ENCODE results near the gene MRPL34. TPM values are rescaled to one million over a fixed set of nuclear protein-coding genes. Genes with fewer than 3 reads are reported as not detected.

Gene MRPL34
- total and polyA plus RNA-seq, 9 of the 15 experiments (the other 6 are each of a cell fraction or from before 2014, with no cell fraction given): 11.5 to 256 (median 72.5) TPM

DNA sequence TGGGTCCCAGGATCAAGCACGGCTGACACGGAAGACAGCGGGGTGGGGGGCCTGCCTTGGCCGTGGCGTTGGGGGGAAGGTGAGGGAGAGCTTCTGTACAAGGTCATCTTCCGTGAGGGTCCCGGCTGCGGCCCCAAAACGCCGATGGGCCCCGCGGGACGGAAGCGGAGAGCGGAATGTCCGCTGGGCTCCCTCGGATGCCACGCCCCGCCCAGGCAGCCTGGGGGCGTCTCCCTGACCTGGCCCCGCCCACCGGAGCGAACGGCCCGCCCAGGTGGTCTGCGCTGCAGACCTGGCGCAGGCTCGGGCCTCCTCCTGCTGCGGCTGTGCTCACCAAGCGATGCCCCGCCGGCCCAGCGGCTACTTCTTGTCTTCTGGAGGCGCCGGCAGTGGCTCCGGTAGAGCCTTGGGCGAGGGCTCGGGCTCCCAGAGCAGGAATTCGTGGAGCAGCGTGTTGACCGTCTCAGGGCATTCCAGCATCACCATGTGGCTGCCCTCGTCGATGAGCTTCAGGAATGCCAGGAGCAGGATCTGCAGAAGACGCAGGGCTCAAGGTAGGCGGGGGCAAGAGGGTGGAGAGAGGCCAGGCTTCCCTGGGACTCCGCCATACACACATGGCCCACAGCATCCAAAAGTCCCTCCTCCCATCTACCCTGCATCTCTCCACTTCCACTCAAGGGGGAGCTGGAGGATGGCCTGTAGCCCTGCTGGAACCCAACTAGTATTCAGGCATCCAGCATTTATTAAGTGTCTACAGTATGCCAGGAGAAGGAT is 13.2 kb upstream of the MRPL34 start (continued):
- TF ChIP-seq, protein P1, sequence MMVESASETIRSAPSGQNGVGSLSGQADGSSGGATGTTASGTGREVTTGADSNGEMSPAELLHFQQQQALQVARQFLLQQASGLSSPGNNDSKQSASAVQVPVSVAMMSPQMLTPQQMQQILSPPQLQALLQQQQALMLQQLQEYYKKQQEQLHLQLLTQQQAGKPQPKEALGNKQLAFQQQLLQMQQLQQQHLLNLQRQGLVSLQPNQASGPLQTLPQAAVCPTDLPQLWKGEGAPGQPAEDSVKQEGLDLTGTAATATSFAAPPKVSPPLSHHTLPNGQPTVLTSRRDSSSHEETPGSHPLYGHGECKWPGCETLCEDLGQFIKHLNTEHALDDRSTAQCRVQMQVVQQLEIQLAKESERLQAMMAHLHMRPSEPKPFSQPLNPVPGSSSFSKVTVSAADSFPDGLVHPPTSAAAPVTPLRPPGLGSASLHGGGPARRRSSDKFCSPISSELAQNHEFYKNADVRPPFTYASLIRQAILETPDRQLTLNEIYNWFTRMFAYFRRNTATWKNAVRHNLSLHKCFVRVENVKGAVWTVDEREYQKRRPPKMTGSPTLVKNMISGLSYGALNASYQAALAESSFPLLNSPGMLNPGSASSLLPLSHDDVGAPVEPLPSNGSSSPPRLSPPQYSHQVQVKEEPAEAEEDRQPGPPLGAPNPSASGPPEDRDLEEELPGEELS (CRISPR knock-in tag; IDR thresholded peaks at IDR 0.05; ENCODE audit: borderline replicate concordance): no peak
- TF ChIP-seq ZNF41 (CRISPR knock-in tag; conservative IDR thresholded peaks at IDR 0.05) (no peak), ZNF217 (CRISPR knock-in tag; IDR thresholded peaks at IDR 0.05) (no peak), ZNF311 (CRISPR knock-in tag; IDR thresholded peaks at IDR 0.05) (no peak), RBM14 (IDR thresholded peaks at IDR 0.05; ENCODE audit: borderline replicate concordance, insufficient read depth, low read depth, low read length) (no peak), SMAD2 (IDR thresholded peaks at IDR 0.05; ENCODE audit: low read depth, low read length) (no peak), USF1 (CRISPR knock-in tag; IDR thresholded peaks at IDR 0.05) (peak; percentile 41; the same call in 1 of the 2 replicates), ESRRA (IDR thresholded peaks at IDR 0.05; ENCODE audit: borderline replicate concordance, low read depth) (no peak; the same call in none of the 2 replicates), SP1 (CRISPR knock-in tag; IDR thresholded peaks at IDR 0.05) (peak; percentile 89), JUN (IDR thresholded peaks at IDR 0.05; ENCODE audit: borderline replicate concordance, low read depth, low read length) (peak; percentile 23; the same call in 1 of the 2 replicates), JUN (CRISPR knock-in tag; IDR thresholded peaks at IDR 0.05; ENCODE audit: borderline replicate concordance) (no peak), NONO (IDR thresholded peaks at IDR 0.05; ENCODE audit: low read depth in 2 of 2, low read length in 1 of 2) (no peak), GATAD2A (IDR thresholded peaks at IDR 0.05) (0 out of 2 replicates have a peak, but pooled peaks have one; percentile 72), ZNF12 (CRISPR knock-in tag; IDR thresholded peaks at IDR 0.05) (no peak), DMBX1 (CRISPR knock-in tag; IDR thresholded peaks at IDR 0.05; ENCODE audit: borderline replicate concordance) (no peak), PML (IDR thresholded peaks at IDR 0.05; ENCODE audit: low read length) (no peak), IRF1 (CRISPR knock-in tag; IDR thresholded peaks at IDR 0.05; ENCODE audit: borderline replicate concordance) (no peak), ZBTB1 (CRISPR knock-in tag; IDR thresholded peaks at IDR 0.05; ENCODE audit: borderline replicate concordance, low read depth) (no peak), ATF3 (IDR thresholded peaks at IDR 0.05) (no peak), ATF3 (CRISPR knock-in tag; conservative IDR thresholded peaks at IDR 0.05) (no peak)
- TF ChIP-seq, protein P2, sequence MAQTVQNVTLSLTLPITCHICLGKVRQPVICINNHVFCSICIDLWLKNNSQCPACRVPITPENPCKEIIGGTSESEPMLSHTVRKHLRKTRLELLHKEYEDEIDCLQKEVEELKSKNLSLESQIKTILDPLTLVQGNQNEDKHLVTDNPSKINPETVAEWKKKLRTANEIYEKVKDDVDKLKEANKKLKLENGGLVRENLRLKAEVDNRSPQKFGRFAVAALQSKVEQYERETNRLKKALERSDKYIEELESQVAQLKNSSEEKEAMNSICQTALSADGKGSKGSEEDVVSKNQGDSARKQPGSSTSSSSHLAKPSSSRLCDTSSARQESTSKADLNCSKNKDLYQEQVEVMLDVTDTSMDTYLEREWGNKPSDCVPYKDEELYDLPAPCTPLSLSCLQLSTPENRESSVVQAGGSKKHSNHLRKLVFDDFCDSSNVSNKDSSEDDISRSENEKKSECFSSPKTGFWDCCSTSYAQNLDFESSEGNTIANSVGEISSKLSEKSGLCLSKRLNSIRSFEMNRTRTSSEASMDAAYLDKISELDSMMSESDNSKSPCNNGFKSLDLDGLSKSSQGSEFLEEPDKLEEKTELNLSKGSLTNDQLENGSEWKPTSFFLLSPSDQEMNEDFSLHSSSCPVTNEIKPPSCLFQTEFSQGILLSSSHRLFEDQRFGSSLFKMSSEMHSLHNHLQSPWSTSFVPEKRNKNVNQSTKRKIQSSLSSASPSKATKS (CRISPR knock-in tag; IDR thresholded peaks at IDR 0.05): no peak

All from K562 (cell line).